ENCODE results near the gene RBMS3. TPM values are rescaled to one million over a fixed set of nuclear protein-coding genes. Genes with fewer than 3 reads are reported as not detected.

RBMS3 gene
- total RNA-seq, 1 experiment from 2014 or later, result 74.2 TPM

GRCh38 chr3:29502771-29503170 is 221.9 kb downstream of the RBMS3 start:
- H3K36me3 Mint-ChIP-seq (ENCODE audit: insufficient read depth, unreplicated experiment), result no peaks in the 10 kb centered on the region
- ChIA-PET POLR2A (interaction anchor here (1.3 kb wide), 1 partner anchor 9 kb away, joined by 3 read pairs; no protein-coding TSS in a partner anchor), CTCF (no interaction called here)
- no TSS peak for BruUV-seq (replicated peaks)
- no peaks in the 10 kb centered on the region for H3K4me1 Mint-ChIP-seq (ENCODE audit: insufficient read depth, unreplicated experiment)
- H3K4me3 Mint-ChIP-seq (ENCODE audit: unreplicated experiment), result no peak overlapping the region
- peaks cover 7% of the 10 kb centered on the region for H3K9me3 Mint-ChIP-seq (ENCODE audit: unreplicated experiment)
- H3K27me3 Mint-ChIP-seq (ENCODE audit: insufficient read depth, unreplicated experiment), result no peaks in the 10 kb centered on the region
- DNase-seq (ENCODE audit: unreplicated experiment), result no peak
- H3K27ac Mint-ChIP-seq (ENCODE audit: low read depth, unreplicated experiment), result no peak overlapping the region
- TF ChIP-seq CTCF (IDR thresholded peaks at IDR 0.05; ENCODE audit: unreplicated experiment), result no peak
- intact Hi-C loops (cut with micrococcal nuclease), result no loop called here

DNA sequence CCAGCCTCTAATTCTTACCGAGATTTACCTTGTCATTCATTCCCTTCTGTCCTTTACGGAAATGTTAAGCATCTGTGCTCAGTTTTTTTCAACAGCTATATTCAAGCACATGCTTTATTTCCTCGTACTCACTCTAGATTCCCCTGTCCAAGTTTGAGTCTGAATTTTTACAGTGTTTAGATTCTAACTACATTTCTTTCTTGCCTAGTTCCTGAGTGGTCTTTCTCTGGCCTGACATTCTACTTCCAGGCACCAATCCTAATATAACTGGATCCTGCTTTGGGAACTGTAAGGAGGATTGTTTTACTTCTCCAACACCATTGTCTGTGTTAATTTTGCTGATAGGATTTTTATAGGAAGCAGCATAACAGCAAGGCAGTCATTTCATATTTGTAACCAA is 222.4 kb downstream of the RBMS3 start:
- intact Hi-C loops (cut with micrococcal nuclease), result no loop called here
- no peak overlapping the region for H3K4me3 Mint-ChIP-seq (ENCODE audit: unreplicated experiment)
- no peak overlapping the region for H3K27ac Mint-ChIP-seq (ENCODE audit: low read depth, unreplicated experiment)
- no peak for DNase-seq (ENCODE audit: unreplicated experiment)
- no peaks in the 10 kb centered on the region for H3K36me3 Mint-ChIP-seq (ENCODE audit: insufficient read depth, unreplicated experiment)
- no peaks in the 10 kb centered on the region for H3K27me3 Mint-ChIP-seq (ENCODE audit: insufficient read depth, unreplicated experiment)
- ChIA-PET POLR2A (interaction anchor here (1.3 kb wide), 1 partner anchor 9 kb away, joined by 3 read pairs; no protein-coding TSS in a partner anchor), CTCF (no interaction called here)
- BruUV-seq (replicated peaks), result no TSS peak
- no peaks in the 10 kb centered on the region for H3K4me1 Mint-ChIP-seq (ENCODE audit: insufficient read depth, unreplicated experiment)
- TF ChIP-seq CTCF (IDR thresholded peaks at IDR 0.05; ENCODE audit: unreplicated experiment), result no peak
- H3K9me3 Mint-ChIP-seq (ENCODE audit: unreplicated experiment), result peaks cover 7% of the 10 kb centered on the region

DNA sequence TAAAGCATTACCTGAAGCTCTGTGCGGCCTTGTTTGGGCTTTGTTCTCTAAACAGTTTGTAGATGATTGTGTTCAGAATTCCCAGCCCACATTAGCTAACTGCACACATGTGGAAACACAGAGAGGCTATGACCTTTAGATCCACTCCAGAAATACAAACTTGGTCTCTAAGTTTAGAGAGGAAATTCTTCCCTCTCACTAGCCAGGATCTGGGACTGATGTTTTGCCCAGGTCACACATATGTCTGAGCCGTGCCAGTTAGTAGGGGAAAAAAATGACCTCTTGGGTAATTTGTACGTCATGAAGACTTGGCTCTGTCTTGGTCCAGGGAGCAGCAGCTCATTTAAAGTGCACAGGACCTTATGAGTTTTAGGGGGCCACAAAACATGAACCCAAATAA is 223.1 kb downstream of the RBMS3 start:
- POLR2A ChIA-PET, result no interaction called here
- intact Hi-C loops (cut with micrococcal nuclease), result no loop called here
- no TSS peak for BruUV-seq (replicated peaks)
- Mint-ChIP-seq H3K9me3 (ENCODE audit: unreplicated experiment) (peaks cover 7% of the 10 kb centered on the region), H3K27ac (ENCODE audit: low read depth, unreplicated experiment) (no peak overlapping the region), H3K4me1 (ENCODE audit: insufficient read depth, unreplicated experiment) (no peaks in the 10 kb centered on the region), H3K36me3 (ENCODE audit: insufficient read depth, unreplicated experiment) (no peaks in the 10 kb centered on the region), H3K4me3 (ENCODE audit: unreplicated experiment) (no peak overlapping the region), H3K27me3 (ENCODE audit: insufficient read depth, unreplicated experiment) (no peaks in the 10 kb centered on the region)
- no peak for DNase-seq (ENCODE audit: unreplicated experiment)
- CTCF ChIA-PET, result interaction anchor here (0.7 kb wide), 1 partner anchor 472 kb away, joined by 3 read pairs; no protein-coding TSS in a partner anchor
- TF ChIP-seq CTCF (IDR thresholded peaks at IDR 0.05; ENCODE audit: unreplicated experiment), result no peak

GRCh38 chr3:29506502-29506901 is 225.6 kb downstream of the RBMS3 start:
- TF ChIP-seq CTCF (IDR thresholded peaks at IDR 0.05; ENCODE audit: unreplicated experiment), result no peak
- Mint-ChIP-seq H3K27ac (ENCODE audit: low read depth, unreplicated experiment) (no peak overlapping the region), H3K9me3 (ENCODE audit: unreplicated experiment) (peaks cover 7% of the 10 kb centered on the region), H3K36me3 (ENCODE audit: insufficient read depth, unreplicated experiment) (no peaks in the 10 kb centered on the region), H3K4me3 (ENCODE audit: unreplicated experiment) (no peak overlapping the region), H3K4me1 (ENCODE audit: insufficient read depth, unreplicated experiment) (no peaks in the 10 kb centered on the region), H3K27me3 (ENCODE audit: insufficient read depth, unreplicated experiment) (no peaks in the 10 kb centered on the region)
- DNase-seq (ENCODE audit: unreplicated experiment), result no peak
- ChIA-PET CTCF (no interaction called here), POLR2A (no interaction called here)
- intact Hi-C loops (cut with micrococcal nuclease), result no loop called here
- BruUV-seq (replicated peaks), result no TSS peak

All from MCF 10A (cell line).